ENCODE results near the gene NUP107. TPM values are rescaled to one million over a fixed set of nuclear protein-coding genes. Genes with fewer than 3 reads are reported as not detected.

The NUP107 gene
- total and polyA plus RNA-seq, 3 donors from 2014 or later = 40.3 to 76.1 (median 63.4) TPM

GRCh38 chr12:68750506-68750905 is 63.7 kb downstream of the NUP107 start:
- no peaks in the 10 kb centered on the region for H3K9me3 ChIP-seq
- no peak overlapping the region for H3K27ac ChIP-seq
- H3K27me3 ChIP-seq = no peaks in the 10 kb centered on the region
- no peak for DNase-seq
- no peaks in the 10 kb centered on the region for H3K36me3 ChIP-seq (ENCODE audit: low read depth, missing control alignments)
- intact Hi-C loops (cut with DNase I; ENCODE audit: low total_unique reads) = no loop called here
- TF ChIP-seq, protein P1, sequence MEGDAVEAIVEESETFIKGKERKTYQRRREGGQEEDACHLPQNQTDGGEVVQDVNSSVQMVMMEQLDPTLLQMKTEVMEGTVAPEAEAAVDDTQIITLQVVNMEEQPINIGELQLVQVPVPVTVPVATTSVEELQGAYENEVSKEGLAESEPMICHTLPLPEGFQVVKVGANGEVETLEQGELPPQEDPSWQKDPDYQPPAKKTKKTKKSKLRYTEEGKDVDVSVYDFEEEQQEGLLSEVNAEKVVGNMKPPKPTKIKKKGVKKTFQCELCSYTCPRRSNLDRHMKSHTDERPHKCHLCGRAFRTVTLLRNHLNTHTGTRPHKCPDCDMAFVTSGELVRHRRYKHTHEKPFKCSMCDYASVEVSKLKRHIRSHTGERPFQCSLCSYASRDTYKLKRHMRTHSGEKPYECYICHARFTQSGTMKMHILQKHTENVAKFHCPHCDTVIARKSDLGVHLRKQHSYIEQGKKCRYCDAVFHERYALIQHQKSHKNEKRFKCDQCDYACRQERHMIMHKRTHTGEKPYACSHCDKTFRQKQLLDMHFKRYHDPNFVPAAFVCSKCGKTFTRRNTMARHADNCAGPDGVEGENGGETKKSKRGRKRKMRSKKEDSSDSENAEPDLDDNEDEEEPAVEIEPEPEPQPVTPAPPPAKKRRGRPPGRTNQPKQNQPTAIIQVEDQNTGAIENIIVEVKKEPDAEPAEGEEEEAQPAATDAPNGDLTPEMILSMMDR (IDR thresholded peaks at IDR 0.05) = no peak
- no peak for TF ChIP-seq POLR2A (IDR thresholded peaks at IDR 0.05)
- H3K4me1 ChIP-seq = no peaks in the 10 kb centered on the region
- 71 to 83% methylated on average over 4 of the region's 4 CpGs for WGBS, 2 donors
- H3K4me3 ChIP-seq = no peak overlapping the region

DNA sequence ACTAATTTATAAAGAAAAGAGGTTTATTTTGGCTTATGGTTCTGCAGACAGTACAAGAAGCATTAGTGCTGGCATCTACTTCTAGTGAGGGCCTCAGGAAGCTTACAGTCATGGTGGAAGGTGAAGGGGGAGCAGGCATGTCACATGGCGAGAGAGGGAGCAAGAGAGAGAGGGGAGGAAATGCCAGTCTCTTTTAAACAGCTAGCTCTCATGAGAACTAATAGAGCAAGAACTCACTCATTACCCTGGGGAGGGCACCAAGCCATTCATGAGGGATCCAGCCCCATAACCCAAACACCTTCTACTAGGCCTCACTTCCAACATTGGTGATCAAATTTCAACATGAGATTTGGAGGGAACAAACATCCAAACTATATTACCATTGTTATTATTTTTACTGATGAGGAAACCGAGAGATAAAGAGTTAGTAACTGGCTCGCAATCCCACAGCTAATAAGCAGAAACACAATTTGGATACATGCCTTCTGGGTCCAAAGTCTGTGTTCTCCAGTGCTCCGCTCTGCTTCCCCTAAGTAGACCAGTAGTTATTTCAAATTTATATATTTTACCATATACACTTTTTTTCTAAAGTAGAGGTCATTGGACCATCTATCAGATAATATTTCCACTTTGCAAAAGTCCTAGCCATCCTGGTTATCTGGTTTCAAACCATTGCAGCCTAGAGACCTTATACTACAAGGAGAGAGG is 68.9 kb downstream of the NUP107 start:
- H3K36me3 ChIP-seq (ENCODE audit: low read depth, missing control alignments) = no peaks in the 10 kb centered on the region
- intact Hi-C loops (cut with DNase I; ENCODE audit: low total_unique reads) = no loop called here

GRCh38 chr12:68759852-68760251 is 73.1 kb downstream of the NUP107 start:
- intact Hi-C loops (cut with DNase I; ENCODE audit: low total_unique reads) = no loop called here
- H3K4me3 ChIP-seq = no peak overlapping the region
- no peaks in the 10 kb centered on the region for H3K36me3 ChIP-seq (ENCODE audit: low read depth, missing control alignments)
- H3K27me3 ChIP-seq = no peaks in the 10 kb centered on the region
- TF ChIP-seq POLR2A (IDR thresholded peaks at IDR 0.05) = no peak
- TF ChIP-seq, protein P1 (IDR thresholded peaks at IDR 0.05) = no peak
- no peaks in the 10 kb centered on the region for H3K4me1 ChIP-seq
- H3K27ac ChIP-seq = no peak overlapping the region
- 82 to 95% methylated on average over 5 of the region's 5 CpGs for WGBS, 2 donors
- H3K9me3 ChIP-seq = no peaks in the 10 kb centered on the region
- no peak for DNase-seq

More for the DNA sequence above, 68.9 kb downstream of the NUP107 start:
- Histone ChIP-seq H3K9me3 (no peaks in the 10 kb centered on the region), H3K4me1 (no peaks in the 10 kb centered on the region), H3K27ac (no peak overlapping the region), H3K27me3 (no peaks in the 10 kb centered on the region), H3K4me3 (no peak overlapping the region)
- WGBS, 2 donors = 73 to 74% methylated on average over 4 of the region's 4 CpGs
- DNase-seq = no peak
- TF ChIP-seq POLR2A (IDR thresholded peaks at IDR 0.05) = no peak
- TF ChIP-seq, protein P1 (IDR thresholded peaks at IDR 0.05) = no peak

GRCh38 chr12:68760806-68761441 is 74.1 kb downstream of the NUP107 start:
- H3K27me3 ChIP-seq = no peaks in the 10 kb centered on the region
- H3K9me3 ChIP-seq = no peaks in the 10 kb centered on the region
- no peaks in the 10 kb centered on the region for H3K4me1 ChIP-seq
- H3K27ac ChIP-seq = no peak overlapping the region
- no peak for DNase-seq
- TF ChIP-seq, protein P1 (IDR thresholded peaks at IDR 0.05) = no peak
- intact Hi-C loops (cut with DNase I; ENCODE audit: low total_unique reads) = no loop called here
- H3K36me3 ChIP-seq (ENCODE audit: low read depth, missing control alignments) = no peaks in the 10 kb centered on the region
- 91 to 99% methylated on average over 7 of the region's 7 CpGs for WGBS, 2 donors
- H3K4me3 ChIP-seq = no peak overlapping the region

DNA sequence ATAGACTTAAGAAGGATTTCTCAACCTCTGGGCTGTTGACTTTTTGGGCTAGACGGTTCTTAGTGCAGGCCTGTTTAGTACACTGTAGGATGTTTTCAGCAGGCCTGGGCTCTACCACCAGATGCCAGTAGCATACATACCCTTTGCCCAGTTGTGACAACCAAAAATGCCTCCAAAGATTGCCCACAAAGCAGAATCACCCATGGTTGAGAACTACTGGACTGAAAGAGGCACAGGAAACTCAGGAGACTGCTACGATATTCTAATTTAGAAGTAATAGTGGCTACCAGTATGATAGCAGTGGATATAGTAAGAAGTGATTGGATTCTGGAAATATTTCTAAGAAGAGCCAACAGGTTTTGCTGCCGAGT is 74.6 kb downstream of the NUP107 start:
- no peak overlapping the region for H3K4me3 ChIP-seq
- H3K4me1 ChIP-seq = no peaks in the 10 kb centered on the region
- H3K9me3 ChIP-seq = no peaks in the 10 kb centered on the region
- intact Hi-C loops (cut with DNase I; ENCODE audit: low total_unique reads) = no loop called here
- H3K36me3 ChIP-seq (ENCODE audit: low read depth, missing control alignments) = no peaks in the 10 kb centered on the region
- 88 to 93% methylated on average over 3 of the region's 3 CpGs for WGBS, 2 donors
- TF ChIP-seq POLR2A (IDR thresholded peaks at IDR 0.05) = no peak
- TF ChIP-seq, protein P1 (IDR thresholded peaks at IDR 0.05) = no peak
- no peaks in the 10 kb centered on the region for H3K27me3 ChIP-seq
- no peak for DNase-seq
- no peak overlapping the region for H3K27ac ChIP-seq

Measured in testis (tissue), 3 donors.